HL-60/S4 treated with retinoic acid at 250 ng/mL for 4 days and 3 days (cell line): Measurements from ENCODE around the gene BAHD1.

Experiments used
- in situ Hi-C: fragments of 300-500 bp; cut with MboI; formaldehyde crosslinking; loops from 2 replicates; pipeline ENCODE4 v1.7.0; 2022; ENCODE audit warnings: low sequenced_read_pairs

The BAHD1 gene

GRCh38 chr15:40421246-40422157 is 19.3 kb upstream of the BAHD1 start:
- in situ Hi-C loops = no loop called here

- in situ Hi-C loops = no loop called here
These were observed 16.2 kb upstream of the BAHD1 start for GRCh38 chr15:40424483-40425115.

DNA sequence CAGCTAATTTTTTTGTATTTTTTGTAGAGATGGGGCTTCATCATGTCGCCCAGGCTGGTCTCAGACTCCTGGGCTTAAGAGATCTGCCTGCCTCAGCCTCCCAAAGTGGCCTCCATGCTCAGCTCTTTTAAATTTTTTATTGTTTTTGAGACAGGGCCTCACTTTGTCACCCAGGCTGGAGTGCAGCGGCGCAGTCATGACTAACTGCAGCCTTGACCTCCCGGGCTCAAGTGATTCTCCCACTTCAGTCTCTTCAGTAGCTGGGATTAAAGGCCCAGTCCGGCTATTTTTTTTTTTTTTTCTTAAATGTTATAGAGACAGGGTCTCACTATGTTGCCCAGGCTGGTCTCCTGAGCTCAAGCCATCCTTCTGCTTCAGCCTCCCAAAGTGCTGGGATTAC is 15.1 kb upstream of the BAHD1 start:
- in situ Hi-C loops = no loop called here

GRCh38 chr15:40427188-40427587 is 13.6 kb upstream of the BAHD1 start:
- in situ Hi-C loops = no loop called here

DNA sequence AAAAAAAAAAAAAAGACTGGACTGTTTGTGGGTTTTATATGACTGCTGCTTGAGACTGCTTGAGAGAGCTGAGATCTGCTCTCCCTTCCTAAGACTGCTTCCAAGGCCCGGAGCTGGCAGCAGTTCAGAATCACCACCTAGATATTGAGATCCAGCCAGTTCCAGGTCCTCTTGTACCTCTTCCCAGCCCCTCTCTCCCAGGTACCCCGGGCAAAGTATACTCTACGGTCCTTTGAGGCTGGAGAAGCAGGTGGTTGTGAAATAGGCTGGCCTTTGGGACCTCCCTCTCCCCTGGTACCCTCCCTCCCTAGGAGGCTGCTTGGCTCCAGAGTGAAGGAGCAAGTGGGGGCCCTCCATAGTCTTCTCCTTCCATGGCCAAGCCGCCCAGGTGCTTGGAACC is 12.6 kb upstream of the BAHD1 start:
- in situ Hi-C loops = no loop called here

GRCh38 chr15:40429068-40429710 is 11.6 kb upstream of the BAHD1 start:
- in situ Hi-C loops = no loop called here

GRCh38 chr15:40430271-40430805 is 10.4 kb upstream of the BAHD1 start:
- in situ Hi-C loops = no loop called here

- in situ Hi-C loops = no loop called here
These were observed 5.6 kb upstream of the BAHD1 start for GRCh38 chr15:40435023-40435709.

DNA sequence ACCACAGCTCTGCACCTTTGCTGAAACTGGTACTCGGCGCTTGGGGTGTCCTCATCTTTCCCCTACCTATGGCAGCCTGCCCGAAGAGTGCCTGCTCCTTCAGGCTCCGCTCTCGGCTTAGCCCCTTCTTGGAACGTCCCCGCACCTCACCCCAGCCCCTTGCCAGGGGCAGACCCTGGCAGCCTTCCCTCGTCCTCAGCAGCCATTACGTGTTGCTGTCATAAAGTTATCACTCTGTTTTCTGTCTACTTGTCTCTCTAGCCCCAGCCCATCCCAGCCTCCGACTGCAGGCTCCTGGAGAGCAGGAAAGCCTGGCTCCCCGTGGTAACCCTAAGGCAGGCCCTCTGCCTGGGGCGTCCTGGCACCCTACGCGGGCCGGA is 5.1 kb upstream of the BAHD1 start:
- in situ Hi-C loops = no loop called here

DNA sequence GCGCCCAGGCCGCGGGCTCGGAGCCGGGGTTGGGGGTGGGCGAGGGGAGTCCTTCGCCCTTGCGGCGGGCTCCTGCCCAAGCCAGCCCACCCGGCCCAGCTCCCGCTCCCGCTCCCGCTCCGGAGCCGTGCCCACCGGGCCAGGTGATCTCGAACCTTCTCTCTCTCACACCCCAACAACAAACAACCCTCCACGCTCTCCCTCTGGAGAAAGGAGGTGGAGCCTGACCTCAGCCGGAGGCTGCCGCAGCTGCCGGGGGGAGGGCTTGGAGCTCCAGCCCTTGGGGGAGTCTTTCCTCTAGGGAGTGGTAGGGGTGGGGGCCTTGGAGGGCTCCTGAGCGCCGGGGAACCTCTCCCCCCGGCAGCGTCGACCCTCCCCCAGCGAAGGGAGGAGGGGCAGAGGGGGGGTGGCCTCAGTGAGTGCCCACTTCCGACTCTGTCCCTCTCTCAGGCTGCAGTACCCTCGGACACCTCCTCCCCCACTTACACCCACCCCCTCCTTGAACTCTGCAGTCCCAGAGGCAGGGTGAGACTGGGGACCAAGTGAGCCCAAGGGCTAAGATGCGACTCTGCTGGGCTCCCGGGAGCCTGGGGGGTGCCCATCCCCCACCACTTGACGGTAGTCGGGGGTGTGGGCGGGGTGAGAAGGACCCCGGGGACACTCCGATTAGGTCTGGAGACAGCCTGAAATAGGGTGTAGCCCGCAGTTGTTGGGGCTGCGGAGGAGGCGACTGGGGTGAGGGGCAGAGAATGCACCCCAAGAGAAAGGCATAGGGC is 4.4 kb upstream of the BAHD1 start:
- in situ Hi-C loops = no loop called here

DNA sequence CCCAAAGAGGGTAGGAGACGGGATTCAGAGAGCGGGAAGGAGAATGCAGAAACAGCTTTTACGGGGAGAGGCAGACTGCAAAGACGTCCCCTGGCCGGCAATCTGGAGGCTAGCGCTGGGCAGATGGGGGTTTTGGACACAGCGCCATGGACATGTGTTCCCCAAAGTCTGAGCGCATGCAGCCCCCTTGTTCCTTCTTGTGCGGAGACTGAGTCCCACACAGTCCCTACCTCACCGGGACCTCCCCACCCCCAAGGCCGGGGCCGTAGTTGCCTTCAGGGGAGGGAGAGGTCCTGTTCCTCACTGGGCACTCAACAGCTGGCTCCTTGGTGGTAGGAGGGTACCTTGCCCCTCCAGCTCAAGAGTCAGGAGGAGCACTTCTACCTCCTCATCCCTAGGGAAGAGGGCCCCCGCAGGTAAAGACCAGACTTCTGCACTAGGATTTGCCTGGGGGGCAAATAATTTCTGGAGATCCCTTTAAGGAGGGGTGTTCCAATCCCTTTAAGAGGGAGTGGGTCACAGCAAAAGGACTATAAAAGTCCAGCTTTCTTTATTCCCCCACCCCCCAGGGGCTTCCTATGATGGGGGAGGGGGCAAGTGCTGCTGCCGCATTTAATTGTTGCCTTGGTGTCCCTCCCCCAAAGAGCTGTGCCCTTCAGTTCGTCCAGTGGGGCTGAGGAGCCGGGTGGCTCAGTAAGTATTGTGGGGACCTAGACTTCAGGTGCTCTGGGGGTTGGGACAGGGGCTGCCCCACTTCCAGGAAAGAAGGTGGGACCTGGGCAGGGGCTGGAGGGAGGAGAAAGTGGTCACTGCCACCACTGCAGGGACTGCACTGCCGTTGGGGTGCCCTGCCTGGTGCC is 3.6 kb upstream of the BAHD1 start:
- in situ Hi-C loops = no loop called here

DNA sequence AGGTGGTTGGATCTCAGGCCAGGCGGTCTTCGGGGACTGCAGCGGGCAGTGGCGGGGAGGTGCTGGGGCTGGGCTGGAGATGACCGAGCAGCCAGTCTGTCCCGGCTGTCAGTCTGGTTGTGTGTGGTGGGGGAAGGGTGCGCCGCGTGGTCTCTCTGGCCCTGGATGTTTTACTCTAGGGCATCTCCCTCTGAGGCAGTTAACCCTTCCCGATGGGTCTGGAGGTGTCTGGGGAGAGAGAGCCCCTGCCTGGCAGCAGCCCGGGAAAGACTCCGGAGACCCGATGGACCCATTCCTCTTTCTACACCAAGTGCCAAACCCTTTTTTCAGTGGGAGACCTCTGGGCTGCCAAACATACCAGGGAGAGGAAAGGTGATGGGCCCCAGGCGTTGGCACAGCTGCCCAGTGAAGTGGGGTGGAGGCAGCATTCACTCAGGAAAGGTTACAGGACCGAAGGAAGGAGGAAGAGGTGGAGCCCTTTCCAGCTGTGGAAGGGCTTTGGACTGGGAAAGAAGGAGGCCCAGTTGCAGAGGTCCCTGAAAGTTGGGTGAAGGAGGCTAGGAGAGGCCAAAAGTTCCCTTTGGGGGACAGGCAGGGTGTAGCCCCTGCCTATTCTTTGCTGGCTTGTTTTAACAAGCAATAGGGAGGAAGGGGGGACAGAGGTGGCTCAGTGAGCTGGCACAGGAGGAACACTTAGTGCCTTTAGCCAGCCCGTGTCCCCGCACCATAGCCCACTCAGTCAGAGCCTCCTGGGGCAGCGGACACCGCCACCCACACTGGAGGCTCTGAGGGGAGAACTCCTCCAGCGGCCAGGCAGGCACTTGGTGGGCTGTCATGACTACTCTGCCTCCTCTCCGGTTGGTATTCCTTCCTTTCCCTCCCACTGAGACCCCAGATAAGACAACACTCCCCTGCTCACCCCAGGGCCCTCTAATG is 2.7 kb upstream of the BAHD1 start:
- in situ Hi-C loops = no loop called here

GRCh38 chr15:40438712-40439111 is 2.0 kb upstream of the BAHD1 start:
- in situ Hi-C loops = no loop called here

DNA sequence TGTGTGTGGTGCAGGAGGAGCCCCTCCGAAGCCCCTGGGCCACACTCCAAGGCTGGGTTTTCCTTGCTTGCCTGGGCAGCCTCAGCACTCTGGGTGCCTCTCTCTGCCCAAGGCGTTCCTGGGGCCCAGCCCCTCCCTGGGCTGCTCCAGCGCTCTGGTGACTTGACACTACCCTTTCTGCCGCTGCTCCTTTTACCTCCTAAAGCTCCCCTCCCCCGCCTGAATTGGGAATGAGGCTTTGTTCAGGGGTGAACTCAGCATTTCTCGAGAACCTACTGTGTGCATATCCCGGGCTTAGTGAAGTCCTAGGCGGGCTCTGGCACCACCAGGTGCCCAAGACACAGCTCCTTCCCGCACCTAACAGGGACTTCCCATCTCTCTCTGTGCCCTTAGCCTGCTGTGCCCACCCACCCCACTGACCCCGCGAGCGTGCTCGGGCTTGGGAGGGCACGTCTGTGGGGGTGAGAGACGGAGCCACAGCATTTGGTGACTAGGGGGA is 1.2 kb upstream of the BAHD1 start:
- in situ Hi-C loops = no loop called here

GRCh38 chr15:40439960-40440742 is 602 bp upstream of the BAHD1 start:
- in situ Hi-C loops = no loop called here

- in situ Hi-C loops = no loop called here
These were observed 1.1 kb downstream of the BAHD1 start for GRCh38 chr15:40441565-40442531.
